Choroid plexus epithelial cell (primary cell): ENCODE measurements around the gene AGPAT3.
A peak's percentile ranks its signal among the peaks of the same experiment; 100 is the strongest.

ENCODE experiments used
- DNase-seq: peaks from one replicate; pipeline ENCODE4 v3.0.0-alpha.2; 2010; ENCODE audit warnings: low read depth
- H3K4me3 ChIP-seq: 2 replicates; pipeline ENCODE4 v1.5.1; 2011; ENCODE audit warnings: low read depth, mild to moderate bottlenecking, control low read depth, low read length, moderate library complexity
- CTCF ChIP-seq: conservative IDR thresholded peaks from 2 replicates; pipeline ENCODE4 v1.5.1; 2011; ENCODE audit warnings: low read depth, mild to moderate bottlenecking, control low read depth, inconsistent platforms, low read length, moderate library complexity

Gene AGPAT3, protein sequence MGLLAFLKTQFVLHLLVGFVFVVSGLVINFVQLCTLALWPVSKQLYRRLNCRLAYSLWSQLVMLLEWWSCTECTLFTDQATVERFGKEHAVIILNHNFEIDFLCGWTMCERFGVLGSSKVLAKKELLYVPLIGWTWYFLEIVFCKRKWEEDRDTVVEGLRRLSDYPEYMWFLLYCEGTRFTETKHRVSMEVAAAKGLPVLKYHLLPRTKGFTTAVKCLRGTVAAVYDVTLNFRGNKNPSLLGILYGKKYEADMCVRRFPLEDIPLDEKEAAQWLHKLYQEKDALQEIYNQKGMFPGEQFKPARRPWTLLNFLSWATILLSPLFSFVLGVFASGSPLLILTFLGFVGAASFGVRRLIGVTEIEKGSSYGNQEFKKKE

DNA sequence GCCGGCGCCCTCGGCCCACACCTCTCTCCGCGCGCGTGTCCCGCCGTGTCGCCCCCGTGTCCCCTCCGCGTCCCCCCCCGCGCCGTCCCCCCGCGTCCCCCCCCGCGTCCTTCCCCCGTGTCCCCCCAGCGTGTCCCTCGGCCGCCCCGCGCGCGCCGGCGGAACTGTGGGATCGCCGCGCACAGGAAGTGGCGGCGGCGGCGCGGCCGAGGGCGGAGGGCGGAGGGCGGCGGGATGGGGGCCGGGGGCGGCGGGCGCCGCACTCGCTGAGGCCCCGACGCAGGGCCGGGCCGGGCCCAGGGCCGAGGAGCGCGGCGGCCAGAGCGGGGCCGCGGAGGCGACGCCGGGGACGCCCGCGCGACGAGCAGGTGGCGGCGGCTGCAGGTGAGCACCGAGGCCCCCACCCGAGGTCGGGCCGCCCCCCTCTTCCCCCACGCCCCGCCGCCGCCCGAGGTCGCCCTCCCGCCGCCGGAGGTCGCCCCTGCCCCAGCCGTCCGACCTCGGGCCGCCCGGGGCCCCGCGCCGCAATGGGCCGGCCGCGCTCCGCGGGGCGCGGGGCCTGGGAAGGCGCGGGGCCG, at the start of gene AGPAT3:
AGPAT3 (plus strand) TSS at position 262 of the 578 bp plus-strand sequence. CDS start 94,459 bp downstream, outside the sequence.
- DNase-seq = no peak
- no peak for TF ChIP-seq CTCF
- peak within 1 kb of the TSS; percentile 69 for H3K4me3 ChIP-seq

GRCh38 chr21:43815991-43816390, 49.0 kb upstream of the AGPAT3 start:
- no peak for DNase-seq
- H3K4me3 ChIP-seq = no peak overlapping the region
- no peak for TF ChIP-seq CTCF

GRCh38 chr21:43816611-43817071, 48.4 kb upstream of the AGPAT3 start:
- no peak overlapping the region for H3K4me3 ChIP-seq
- peak; percentile 30 for TF ChIP-seq CTCF
- DNase-seq = no peak

DNA sequence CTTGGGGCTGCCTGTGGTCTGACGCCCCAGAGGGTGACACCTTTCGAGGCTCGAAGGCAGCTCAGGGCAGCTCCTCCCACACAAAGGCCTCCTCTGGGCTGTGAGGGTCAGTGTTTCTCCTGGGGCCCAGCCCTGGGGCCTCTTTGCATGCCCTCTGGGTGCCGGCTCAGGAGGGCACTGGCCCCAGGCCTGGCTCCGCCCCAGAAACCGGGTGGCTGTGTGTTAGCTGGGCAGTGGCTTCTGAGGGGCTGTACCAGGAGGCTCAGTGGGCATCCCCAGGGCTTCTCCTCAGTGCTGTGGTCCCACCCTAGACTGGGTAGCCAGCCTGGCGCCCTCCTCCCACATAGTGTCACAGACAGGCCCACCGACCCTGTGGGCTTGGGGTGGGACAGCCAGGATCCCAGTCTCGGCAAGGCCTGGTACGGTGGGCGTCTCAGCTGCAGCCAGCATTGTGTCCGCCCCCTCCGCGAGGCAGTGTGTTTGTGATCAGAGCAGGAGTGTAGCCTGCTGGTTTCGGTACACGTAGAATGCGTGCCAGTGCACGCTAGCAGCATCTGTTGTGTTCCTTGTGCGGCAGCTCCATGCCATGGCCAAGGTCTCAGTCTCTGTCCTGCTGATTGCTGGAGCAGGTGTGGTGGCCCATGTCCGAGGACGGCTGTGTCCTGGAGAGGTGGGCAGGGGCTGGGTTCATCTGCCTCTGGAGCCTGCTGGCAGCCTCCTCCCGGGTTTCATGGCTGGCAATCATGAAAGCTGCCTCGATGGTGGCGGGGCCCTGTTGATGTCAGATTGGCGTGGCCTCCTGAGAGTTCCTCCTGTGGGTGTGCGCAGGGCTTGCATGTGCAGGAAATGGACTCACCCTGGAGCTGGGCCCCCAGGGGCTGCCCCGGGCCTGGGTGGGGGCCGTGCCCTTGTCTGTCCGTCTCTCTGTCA, 47.6 kb upstream of the AGPAT3 start:
- no peak for DNase-seq
- TF ChIP-seq CTCF = no peak
- H3K4me3 ChIP-seq = no peak overlapping the region

- no peak for TF ChIP-seq CTCF
- H3K4me3 ChIP-seq = no peak overlapping the region
These were observed 46.3 kb upstream of the AGPAT3 start for GRCh38 chr21:43818685-43819084.

GRCh38 chr21:43819511-43820405, 45.3 kb upstream of the AGPAT3 start:
- no peak overlapping the region for H3K4me3 ChIP-seq

More at GRCh38 chr21:43818685-43819084, 46.3 kb upstream of the AGPAT3 start:
- no peak for DNase-seq

More at GRCh38 chr21:43819511-43820405, 45.3 kb upstream of the AGPAT3 start:
- no peak for DNase-seq
- no peak for TF ChIP-seq CTCF
